ENCODE results near the gene INTS3.

DNA sequence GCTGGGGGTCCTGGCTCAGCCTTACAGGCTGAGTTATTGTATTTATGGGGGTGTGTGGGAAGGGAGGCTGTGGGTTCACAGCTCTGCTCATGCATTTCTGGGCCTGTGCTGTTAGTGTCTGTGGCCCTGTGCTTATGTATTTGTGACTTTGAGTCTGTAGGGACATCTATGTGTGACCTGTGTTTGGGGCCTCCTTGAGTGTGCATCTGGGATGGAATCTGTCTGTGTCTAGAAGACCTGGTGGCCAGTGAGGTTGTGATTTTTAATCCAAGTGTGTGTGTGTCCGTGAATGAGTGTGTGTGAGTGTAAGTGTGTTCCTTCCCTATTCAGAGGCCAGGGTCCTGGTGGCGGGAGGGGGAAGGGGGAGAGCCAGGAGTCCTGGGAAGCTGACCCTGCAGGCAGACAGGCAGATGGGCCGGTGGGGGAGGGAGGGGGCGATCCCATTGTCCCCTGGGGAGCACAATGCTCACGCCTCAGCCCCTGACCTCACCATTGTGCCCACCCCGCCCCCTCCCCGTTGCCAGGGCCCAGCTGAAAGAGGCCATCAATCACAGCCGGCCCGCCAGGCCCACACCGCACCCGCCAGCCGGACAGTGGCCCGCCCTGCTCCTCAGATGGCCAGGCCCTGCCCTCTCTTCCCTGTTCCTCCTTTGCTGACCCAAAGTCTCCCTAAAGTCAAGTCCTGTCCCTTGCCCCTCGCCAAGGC is 66.9 kb downstream of the INTS3 start:
- TF ChIP-seq EZH2 (optimal IDR thresholded peaks at IDR 0.05; ENCODE audit: low read depth, low read length) (no peak), EZH2phosphoT487 (IDR thresholded peaks at IDR 0.05; ENCODE audit: low read length) (no peak)
- TF ChIP-seq, protein P1, sequence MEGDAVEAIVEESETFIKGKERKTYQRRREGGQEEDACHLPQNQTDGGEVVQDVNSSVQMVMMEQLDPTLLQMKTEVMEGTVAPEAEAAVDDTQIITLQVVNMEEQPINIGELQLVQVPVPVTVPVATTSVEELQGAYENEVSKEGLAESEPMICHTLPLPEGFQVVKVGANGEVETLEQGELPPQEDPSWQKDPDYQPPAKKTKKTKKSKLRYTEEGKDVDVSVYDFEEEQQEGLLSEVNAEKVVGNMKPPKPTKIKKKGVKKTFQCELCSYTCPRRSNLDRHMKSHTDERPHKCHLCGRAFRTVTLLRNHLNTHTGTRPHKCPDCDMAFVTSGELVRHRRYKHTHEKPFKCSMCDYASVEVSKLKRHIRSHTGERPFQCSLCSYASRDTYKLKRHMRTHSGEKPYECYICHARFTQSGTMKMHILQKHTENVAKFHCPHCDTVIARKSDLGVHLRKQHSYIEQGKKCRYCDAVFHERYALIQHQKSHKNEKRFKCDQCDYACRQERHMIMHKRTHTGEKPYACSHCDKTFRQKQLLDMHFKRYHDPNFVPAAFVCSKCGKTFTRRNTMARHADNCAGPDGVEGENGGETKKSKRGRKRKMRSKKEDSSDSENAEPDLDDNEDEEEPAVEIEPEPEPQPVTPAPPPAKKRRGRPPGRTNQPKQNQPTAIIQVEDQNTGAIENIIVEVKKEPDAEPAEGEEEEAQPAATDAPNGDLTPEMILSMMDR (IDR thresholded peaks at IDR 0.05; ENCODE audit: low read length) = no peak
